Keratinocyte (primary cell): ENCODE results near the gene WIPF3. TPM values are rescaled to one million over a fixed set of nuclear protein-coding genes. Genes with fewer than 3 reads are reported as not detected.

ENCODE experiments used
- DNase-seq: peaks from one replicate; pipeline ENCODE4 v3.0.0-alpha.2; 2011; ENCODE audit warnings: low read depth, missing footprints, low spot score
- FAIRE-seq: peaks from 2 replicates; lab custom pipeline; 2011; peaks lifted over from hg19 to GRCh38; lab: Jason Lieb, UNC
- H2AFZ ChIP-seq: 2 replicates; pipeline ENCODE4 v1.6.0; 2012; ENCODE audit warnings: low read length, control low read depth, inconsistent platforms; ENCODE audit not compliant: control insufficient read depth
- H3K27ac ChIP-seq: 2 replicates; pipeline ENCODE4 v1.5.1; 2011; ENCODE audit warnings: low read length; ENCODE audit not compliant: control insufficient read depth, insufficient read depth
- H3K27me3 ChIP-seq: 3 replicates; pipeline ENCODE4 v1.6.0; 2011; ENCODE audit warnings: low read length; ENCODE audit not compliant: control insufficient read depth, insufficient read depth; ENCODE audit errors: extremely low read depth
- H3K36me3 ChIP-seq, 2 experiments: 2 replicates in 1 of 2; 3 replicates in 1 of 2; pipeline ENCODE4 v1.5.1; 2011; ENCODE audit warnings: low read length in 2 of 2, mild to moderate bottlenecking in 1 of 2; ENCODE audit not compliant: control insufficient read depth in 2 of 2, insufficient read depth in 2 of 2; ENCODE audit errors: extremely low read depth in 1 of 2
- H3K4me1 ChIP-seq: 3 replicates; pipeline ENCODE4 v1.5.1; 2011; ENCODE audit warnings: low read length; ENCODE audit not compliant: control insufficient read depth, insufficient read depth; ENCODE audit errors: extremely low read depth
- H3K4me2 ChIP-seq: 3 replicates; pipeline ENCODE4 v1.6.0; 2011; ENCODE audit warnings: low read depth, low read length; ENCODE audit not compliant: control insufficient read depth, insufficient read depth; ENCODE audit errors: extremely low read depth
- H3K4me3 ChIP-seq, 3 experiments: fragments of 200-600 bp in 1 of 3; sonication (generic) in 1 of 3; 2 replicates in 2 of 3; 3 replicates in 1 of 3; pipeline ENCODE4 v1.5.1; 2011 to 2016; ENCODE audit warnings: low read length in 3 of 3, mild to moderate bottlenecking in 3 of 3, control low read depth in 2 of 3, inconsistent platforms in 1 of 3, low read depth in 1 of 3, mixed read lengths in 1 of 3, mixed run types in 1 of 3, moderate library complexity in 1 of 3; ENCODE audit not compliant: control insufficient read depth in 2 of 3, insufficient read depth in 2 of 3; ENCODE audit errors: extremely low read depth in 1 of 3
- H3K79me2 ChIP-seq: 2 replicates; pipeline ENCODE4 v1.6.0; 2012; ENCODE audit warnings: low read length; ENCODE audit not compliant: control insufficient read depth, insufficient read depth
- H3K9ac ChIP-seq: 3 replicates; pipeline ENCODE4 v1.6.0; 2011; ENCODE audit warnings: low read length; ENCODE audit not compliant: control insufficient read depth, insufficient read depth; ENCODE audit errors: extremely low read depth
- H3K9me1 ChIP-seq: 3 replicates; pipeline ENCODE4 v1.6.0; 2011; ENCODE audit warnings: low read length; ENCODE audit not compliant: control insufficient read depth, insufficient read depth; ENCODE audit errors: extremely low read depth
- H3K9me3 ChIP-seq: 2 replicates; pipeline ENCODE4 v1.5.1; 2012; ENCODE audit warnings: low read depth, low read length; ENCODE audit not compliant: control insufficient read depth
- H4K20me1 ChIP-seq: 3 replicates; pipeline ENCODE4 v1.6.0; 2011; ENCODE audit warnings: low read length; ENCODE audit not compliant: control insufficient read depth, insufficient read depth; ENCODE audit errors: extremely low read depth
- CTCF ChIP-seq, 3 experiments: IDR thresholded peaks in 1 of 3; conservative IDR thresholded peaks in 1 of 3; optimal IDR thresholded peaks in 1 of 3; 2 replicates in 2 of 3; 3 replicates in 1 of 3; pipeline versions ENCODE3 to v1.5.1; 2011; ENCODE audit warnings: low read length in 3 of 3, mild to moderate bottlenecking in 3 of 3, moderate library complexity in 2 of 3, control low read depth in 1 of 3, inconsistent platforms in 1 of 3; ENCODE audit not compliant: insufficient read depth in 2 of 3; ENCODE audit errors: extremely low read depth in 1 of 3
- EZH2 ChIP-seq: IDR thresholded peaks from one replicate; pipeline ENCODE4 v1.6.1; 2012; ENCODE audit warnings: inconsistent platforms, mild to moderate bottlenecking, low read length, moderate library complexity
- dilution Hi-C: fragments of 300-500 bp; cut with MboI; formaldehyde crosslinking; loops from one replicate; pipeline ENCODE4 v1.7.0; 2020; ENCODE audit warnings: low sequenced_read_pairs; ENCODE audit not compliant: extremely low pct_ligation_motif_present
- polyA plus RNA-seq, 5 experiments: library from polyadenylated mRNA; depleted of rRNA in 3 of 5; stranded (reverse) in 3 of 5; stranded (forward) in 1 of 5; unstranded in 1 of 5; fragments of >200 nt; gene quantifications; 1 replicate in 1 of 5; 2 replicates in 3 of 5; 3 replicates in 1 of 5; pipeline versions ENCODE4 v1.2.1 to v1.2.3, GENCODE V29; 2011 to 2012; ENCODE audit warnings: missing spikeins in 2 of 5, low read depth in 1 of 5, low replicate concordance in 1 of 5

Gene WIPF3
- polyA plus RNA-seq, 1 donor (not counting 4 experiments of a cell fraction or from before 2014, with no cell fraction given), result 0.04 TPM

- Histone ChIP-seq H3K27me3 (peaks cover 45% of the 10 kb centered on the region), H3K9me3 (no peaks in the 10 kb centered on the region), H3K79me2 (no peaks in the 10 kb centered on the region), H3K4me2 (no peak overlapping the region), H3K27ac (no peak overlapping the region), H3K9ac (no peak overlapping the region), H2AFZ (no peak overlapping the region), H3K4me3 (no peak overlapping the region), H3K4me1 (no peaks in the 10 kb centered on the region), H4K20me1 (no peaks in the 10 kb centered on the region), H3K36me3 (no peaks in the 10 kb centered on the region), H3K9me1 (no peaks in the 10 kb centered on the region)
- no peak for FAIRE-seq
- no peak for DNase-seq
- no peak for TF ChIP-seq EZH2
- TF ChIP-seq CTCF (optimal IDR thresholded peaks at IDR 0.05 in 1 of 3, IDR thresholded peaks at IDR 0.05 in 1 of 3, conservative IDR thresholded peaks at IDR 0.05 in 1 of 3; ENCODE audit: extremely low read depth in 1 of 3, insufficient read depth in 2 of 3, low read length in 3 of 3), result no peak
- dilution Hi-C loops, result no loop called here
Measured at GRCh38 chr7:29811586-29811985, 5.3 kb downstream of the WIPF3 start.

- DNase-seq, result no peak
Measured at GRCh38 chr7:29812185-29812876, 6.0 kb downstream of the WIPF3 start.

More at GRCh38 chr7:29812185-29812876, 6.0 kb downstream of the WIPF3 start:
- Histone ChIP-seq H3K9me1 (no peaks in the 10 kb centered on the region), H3K36me3 (no peaks in the 10 kb centered on the region), H2AFZ (no peak overlapping the region), H3K4me1 (no peaks in the 10 kb centered on the region), H4K20me1 (no peaks in the 10 kb centered on the region), H3K9ac (no peak overlapping the region), H3K4me2 (no peak overlapping the region), H3K4me3 (no peak overlapping the region), H3K9me3 (no peaks in the 10 kb centered on the region), H3K27me3 (peaks cover 37% of the 10 kb centered on the region), H3K79me2 (no peaks in the 10 kb centered on the region), H3K27ac (no peak overlapping the region)
- FAIRE-seq, result no peak
- TF ChIP-seq CTCF (optimal IDR thresholded peaks at IDR 0.05 in 1 of 3, IDR thresholded peaks at IDR 0.05 in 1 of 3, conservative IDR thresholded peaks at IDR 0.05 in 1 of 3; ENCODE audit: extremely low read depth in 1 of 3, insufficient read depth in 2 of 3, low read length in 3 of 3) (no peak), EZH2 (no peak)
- dilution Hi-C loops, result no loop called here
